Endometrial microvascular endothelial cells (primary cell): Measurements from ENCODE around the gene SRSF11. TPM values are rescaled to one million over a fixed set of nuclear protein-coding genes. Genes with fewer than 3 reads are reported as not detected.

Experiments used
- in situ Hi-C: cut with HindIII; loops from 2 replicates; pipeline ENCODE4 v1.10.0; 2017; ENCODE audit warnings: low sequenced_read_pairs, low pct_unique_long_range_greater_than_20kb; ENCODE audit errors: inconsistent ontology term
- total RNA-seq: library from RNA; depleted of rRNA; stranded (reverse); fragments of >200 nt; gene quantifications from one replicate; pipeline ENCODE4 v1.2.3, GENCODE V29; 2015; ENCODE audit errors: inconsistent ontology term

Gene SRSF11
- total RNA-seq, 1 donor from 2014 or later, result 127 TPM

GRCh38 chr1:70220015-70220414 lies 1.2 kb upstream of the SRSF11 start:
- in situ Hi-C loops, result no loop called here

GRCh38 chr1:70220517-70221237 lies 503 bp upstream of the SRSF11 start:
- in situ Hi-C loops, result no loop called here

GRCh38 chr1:70222716-70223235 lies 1.6 kb downstream of the SRSF11 start:
- in situ Hi-C loops, result no loop called here

GRCh38 chr1:70224954-70225353 lies 3.8 kb downstream of the SRSF11 start:
- in situ Hi-C loops, result no loop called here

- in situ Hi-C loops, result no loop called here
Measured at GRCh38 chr1:70227439-70227838, 6.3 kb downstream of the SRSF11 start.

- in situ Hi-C loops, result no loop called here
Measured at GRCh38 chr1:70228670-70229069, 7.5 kb downstream of the SRSF11 start.

- in situ Hi-C loops, result no loop called here
Measured at GRCh38 chr1:70231475-70231874, 10.3 kb downstream of the SRSF11 start.

- in situ Hi-C loops, result no loop called here
Measured at GRCh38 chr1:70234733-70235132, 13.6 kb downstream of the SRSF11 start.

GRCh38 chr1:70239940-70240339 lies 18.8 kb downstream of the SRSF11 start:
- in situ Hi-C loops, result no loop called here

GRCh38 chr1:70247122-70247521 lies 25.9 kb downstream of the SRSF11 start:
- in situ Hi-C loops, result no loop called here

- in situ Hi-C loops, result no loop called here
Measured at GRCh38 chr1:70247768-70248167, 26.6 kb downstream of the SRSF11 start.

GRCh38 chr1:70248729-70249128 lies 27.5 kb downstream of the SRSF11 start:
- in situ Hi-C loops, result no loop called here

GRCh38 chr1:70256664-70257063 lies 35.5 kb downstream of the SRSF11 start:
- in situ Hi-C loops, result no loop called here

GRCh38 chr1:70264839-70265238 lies 43.7 kb downstream of the SRSF11 start:
- in situ Hi-C loops, result no loop called here

GRCh38 chr1:70265946-70266345 lies 44.8 kb downstream of the SRSF11 start:
- in situ Hi-C loops, result no loop called here

- in situ Hi-C loops, result no loop called here
Measured at GRCh38 chr1:70277875-70278274, 56.7 kb downstream of the SRSF11 start.

- in situ Hi-C loops, result no loop called here
Measured at GRCh38 chr1:70278710-70279109, 57.5 kb downstream of the SRSF11 start.

- in situ Hi-C loops, result no loop called here
Measured at GRCh38 chr1:70284366-70284765, 63.2 kb downstream of the SRSF11 start.

- in situ Hi-C loops, result no loop called here
Measured at GRCh38 chr1:70286453-70286852, 65.3 kb downstream of the SRSF11 start.

GRCh38 chr1:70288166-70288565 lies 67.0 kb downstream of the SRSF11 start:
- in situ Hi-C loops, result no loop called here

- in situ Hi-C loops, result no loop called here
Measured at GRCh38 chr1:70290218-70290617, 69.0 kb downstream of the SRSF11 start.
